ENCODE measurements around the gene ZDHHC9. TPM values are rescaled to one million over a fixed set of nuclear protein-coding genes. Genes with fewer than 3 reads are reported as not detected.

Gene ZDHHC9
- total RNA-seq, 1 experiment from 2014 or later, result 30.5 TPM

DNA sequence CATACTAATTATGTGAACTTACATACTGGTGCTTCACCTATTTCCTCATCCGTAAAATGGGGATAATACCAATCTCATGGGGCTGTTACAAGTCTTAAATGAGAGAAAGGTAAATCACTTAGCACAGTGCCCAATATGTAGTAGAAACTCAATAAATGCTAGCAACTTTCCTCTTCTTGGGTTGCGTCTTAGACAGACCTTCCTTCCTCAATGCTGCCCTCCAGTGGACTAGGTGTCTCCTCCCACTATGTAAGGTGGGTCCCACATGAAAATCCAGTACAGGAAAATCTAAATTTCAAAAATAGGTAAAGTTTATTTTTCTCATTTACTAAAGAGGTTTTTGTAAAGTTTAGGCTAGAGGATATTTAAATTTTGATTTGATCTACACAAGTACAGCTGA is 20.6 kb downstream of the ZDHHC9 start:
- no peak overlapping the region for H2AFZ ChIP-seq (ENCODE audit: low read length)
- no peaks in the 10 kb centered on the region for H3K9me2 ChIP-seq (replicated peaks; ENCODE audit: low read length)
- H3K4me3 ChIP-seq (ENCODE audit: low read length), result no peak overlapping the region
- ATAC-seq (peak; percentile 68; the same call in 1 of the 2 replicates), DNase-seq (peak; percentile 61)
- H3F3A ChIP-seq (ENCODE audit: low read length, unreplicated experiment), result no peaks in the 10 kb centered on the region
- no peak overlapping the region for H3K27ac ChIP-seq (ENCODE audit: low read length)
- H3K9ac ChIP-seq (ENCODE audit: low read length), result no peak overlapping the region
- no peak overlapping the region for H3K4me2 ChIP-seq (ENCODE audit: low read length)
- BruUV-seq (replicated peaks), result TSS peak; percentile 23
- TF ChIP-seq CTCF (conservative IDR thresholded peaks at IDR 0.05; ENCODE audit: low read depth, low read length) (peak; percentile 72), EZH2 (IDR thresholded peaks at IDR 0.05; ENCODE audit: low read length, unreplicated experiment) (no peak)
- no peaks in the 10 kb centered on the region for H3K9me3 ChIP-seq (ENCODE audit: low read length)
- ChIA-PET CTCF (no interaction called here), POLR2A (ENCODE audit: unreplicated experiment) (no interaction called here)
- H3K4me1 ChIP-seq (ENCODE audit: insufficient read depth, low read length), result no peaks in the 10 kb centered on the region
- intact Hi-C loops (cut with micrococcal nuclease), result loop anchor here (1.0 to 10.0 kb wide), 3 partner anchors 167 to 216 kb away; no protein-coding TSS in a partner anchor
- H3K27me3 ChIP-seq (ENCODE audit: low read length), result no peaks in the 10 kb centered on the region
- H4K20me1 ChIP-seq (ENCODE audit: low read length), result no peaks in the 10 kb centered on the region
- no peaks in the 10 kb centered on the region for H3K79me2 ChIP-seq (ENCODE audit: low read length)
- H3K36me3 ChIP-seq (ENCODE audit: low read depth, low read length), result no peaks in the 10 kb centered on the region; the same call in 1 of the 2 replicates

DNA sequence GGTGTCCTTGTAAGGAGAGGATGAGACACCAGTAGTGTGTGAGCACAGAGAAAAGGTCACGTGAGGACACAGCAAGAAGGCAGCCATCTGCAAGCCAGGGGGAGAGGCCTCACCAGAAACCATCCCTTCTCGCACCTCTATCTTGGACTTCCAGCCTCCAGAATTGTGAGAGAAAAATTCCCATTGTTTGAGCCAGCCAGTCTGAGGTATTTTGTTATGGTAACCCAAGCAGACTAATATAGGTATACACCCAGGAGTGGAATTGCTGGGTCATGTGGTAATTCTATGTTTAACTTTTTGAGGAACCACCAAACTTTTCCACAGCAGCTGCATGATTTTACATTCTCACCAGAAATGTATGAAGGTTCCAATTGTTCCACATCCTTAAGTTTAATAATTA is 25.6 kb downstream of the ZDHHC9 start:
- TF ChIP-seq EZH2 (IDR thresholded peaks at IDR 0.05; ENCODE audit: low read length, unreplicated experiment), result no peak
- no peak for TF ChIP-seq EZH2phosphoT487 (IDR thresholded peaks at IDR 0.05; ENCODE audit: borderline replicate concordance, low read length)
- no peak for TF ChIP-seq CTCF (conservative IDR thresholded peaks at IDR 0.05; ENCODE audit: low read depth, low read length)
- no peak overlapping the region for H3K27ac ChIP-seq (ENCODE audit: low read length)
- BruUV-seq (replicated peaks), result no TSS peak
- no peaks in the 10 kb centered on the region for H3F3A ChIP-seq (ENCODE audit: low read length, unreplicated experiment)
- DNase-seq (no peak), ATAC-seq (no peak)
- H3K9me3 ChIP-seq (ENCODE audit: low read length), result no peaks in the 10 kb centered on the region
- H3K36me3 ChIP-seq (ENCODE audit: low read depth, low read length), result no peaks in the 10 kb centered on the region
- no peaks in the 10 kb centered on the region for H3K79me2 ChIP-seq (ENCODE audit: low read length)
- no peak overlapping the region for H3K4me3 ChIP-seq (ENCODE audit: low read length)
- no peaks in the 10 kb centered on the region for H4K20me1 ChIP-seq (ENCODE audit: low read length)
- H3K27me3 ChIP-seq (ENCODE audit: low read length), result no peaks in the 10 kb centered on the region
- no peaks in the 10 kb centered on the region for H3K4me1 ChIP-seq (ENCODE audit: insufficient read depth, low read length)
- intact Hi-C loops (cut with micrococcal nuclease), result no loop called here
- ChIA-PET POLR2A (ENCODE audit: unreplicated experiment) (no interaction called here), CTCF (no interaction called here)
- H3K9ac ChIP-seq (ENCODE audit: low read length), result no peak overlapping the region
- H3K4me2 ChIP-seq (ENCODE audit: low read length), result no peak overlapping the region
- no peaks in the 10 kb centered on the region for H3K9me2 ChIP-seq (replicated peaks; ENCODE audit: low read length)
- no peak overlapping the region for H2AFZ ChIP-seq (ENCODE audit: low read length)

- no peak overlapping the region for H3K9ac ChIP-seq (ENCODE audit: low read length)
- H3F3A ChIP-seq (ENCODE audit: low read length, unreplicated experiment), result no peaks in the 10 kb centered on the region
- DNase-seq, result no peak
- H3K27ac ChIP-seq (ENCODE audit: low read length), result no peak overlapping the region
- CTCF ChIA-PET, result no interaction called here
- H2AFZ ChIP-seq (ENCODE audit: low read length), result no peak overlapping the region
- BruUV-seq (replicated peaks), result no TSS peak
- no peaks in the 10 kb centered on the region for H3K9me3 ChIP-seq (ENCODE audit: low read length)
- no peak for TF ChIP-seq EZH2phosphoT487 (IDR thresholded peaks at IDR 0.05; ENCODE audit: borderline replicate concordance, low read length)
- no peak for TF ChIP-seq EZH2 (IDR thresholded peaks at IDR 0.05; ENCODE audit: low read length, unreplicated experiment)
- no peak for TF ChIP-seq CTCF (conservative IDR thresholded peaks at IDR 0.05; ENCODE audit: low read depth, low read length)
- intact Hi-C loops (cut with micrococcal nuclease), result no loop called here
- no peaks in the 10 kb centered on the region for H3K79me2 ChIP-seq (ENCODE audit: low read length)
- no peak for ATAC-seq
- POLR2A ChIA-PET (ENCODE audit: unreplicated experiment), result no interaction called here
- H4K20me1 ChIP-seq (ENCODE audit: low read length), result no peaks in the 10 kb centered on the region
- no peak overlapping the region for H3K4me2 ChIP-seq (ENCODE audit: low read length)
- H3K36me3 ChIP-seq (ENCODE audit: low read depth, low read length), result peaks cover 6% of the 10 kb centered on the region; the same call in 1 of the 2 replicates
- no peak overlapping the region for H3K4me3 ChIP-seq (ENCODE audit: low read length)
- no peaks in the 10 kb centered on the region for H3K4me1 ChIP-seq (ENCODE audit: insufficient read depth, low read length)
- no peaks in the 10 kb centered on the region for H3K27me3 ChIP-seq (ENCODE audit: low read length)
- no peaks in the 10 kb centered on the region for H3K9me2 ChIP-seq (replicated peaks; ENCODE audit: low read length)
Measured at GRCh38 chrX:129813662-129814368, 29.9 kb downstream of the ZDHHC9 start.

Data from PC-3 (cell line).